Activated CD4-positive, alpha-beta T cell treated with anti-CD3 and anti-CD28 coated beads for 36 hours (primary cell): Measurements from ENCODE around the gene MAP10. TPM values are rescaled to one million over a fixed set of nuclear protein-coding genes. Genes with fewer than 3 reads are reported as not detected.

Experiments used
- ATAC-seq: fragments of 200-7000 bp; cut with Tn5 transposase; one replicate; pipeline ENCODE4 v1.10.0; 2021; ENCODE audit warnings: mild to moderate bottlenecking, moderate library complexity
- CTCF ChIA-PET: fragments of 350-600 bp; sonication (Branson Sonifier 250); formaldehyde crosslinking; loops from one replicate; lab custom pipeline; 2021; ENCODE audit warnings: antibody characterized with exemption; lab: Charles Lee
- POLR2A ChIA-PET: fragments of 350-600 bp; sonication (Branson Sonifier 250); formaldehyde crosslinking; loops from one replicate; lab custom pipeline; 2021; ENCODE audit warnings: antibody characterized with exemption, inconsistent platforms; lab: Charles Lee
- DNase-seq: peaks from one replicate; pipeline ENCODE4 v3.0.0-alpha.2; 2020
- H3K27ac Mint-ChIP-seq: one replicate; pipeline ENCODE4 v1.8.0; 2021; ENCODE audit warnings: mixed read lengths
- H3K27me3 Mint-ChIP-seq: one replicate; pipeline ENCODE4 v1.8.0; 2021; ENCODE audit warnings: mixed read lengths
- H3K36me3 Mint-ChIP-seq: one replicate; pipeline ENCODE4 v1.8.0; 2021; ENCODE audit warnings: low read depth, mixed read lengths
- H3K4me1 Mint-ChIP-seq: one replicate; pipeline ENCODE4 v1.8.0; 2021; ENCODE audit warnings: mixed read lengths
- H3K4me3 Mint-ChIP-seq: one replicate; pipeline ENCODE4 v1.8.0; 2021; ENCODE audit warnings: mild to moderate bottlenecking, moderate library complexity, mixed read lengths
- H3K9me3 Mint-ChIP-seq: one replicate; pipeline ENCODE4 v1.8.0; 2021; ENCODE audit warnings: low read depth, mixed read lengths
- intact Hi-C, 2 experiments: fragments of 100-400 bp; cut with DNase I in 1 of 2; cut with micrococcal nuclease in 1 of 2; formaldehyde crosslinking; loops; one replicate each; pipeline versions ENCODE4 v1.14.2 to v1.15.1; 2022 to 2024; cut with DNase I, micrococcal nuclease
- total RNA-seq, 2 experiments: library from RNA; stranded (reverse); gene quantifications; one replicate each; pipeline ENCODE4 v1.2.3, GENCODE V29; 2021

MAP10 gene
- total RNA-seq, 2 experiments from 2014 or later: 1.4 to 1.5 TPM

GRCh38 chr1:232806186-232806510, 932 bp downstream of the MAP10 start:
- ChIA-PET POLR2A (no interaction called here), CTCF (no interaction called here)
- DNase-seq: no peak
- Mint-ChIP-seq H3K9me3 (peaks cover 27% of the 10 kb centered on the region), H3K36me3 (peaks cover 14% of the 10 kb centered on the region), H3K4me1 (peaks cover 23% of the 10 kb centered on the region), H3K27me3 (peaks cover 2% of the 10 kb centered on the region), H3K27ac (no peak overlapping the region), H3K4me3 (peak overlapping the region; percentile 79)
- ATAC-seq: no peak
- intact Hi-C loops: loop anchor here in 1 of 2 experiments (10.0 kb wide), 2 partner anchors 139 to 171 kb away; partner anchors contain the start of gene SIPA1L2

- intact Hi-C loops: no loop called here
- Mint-ChIP-seq H3K27ac (no peak overlapping the region), H3K4me1 (peaks cover 12% of the 10 kb centered on the region), H3K36me3 (peaks cover 10% of the 10 kb centered on the region), H3K27me3 (no peaks in the 10 kb centered on the region), H3K4me3 (no peak overlapping the region), H3K9me3 (peaks cover 37% of the 10 kb centered on the region)
- ChIA-PET CTCF (interaction anchor here (0.9 to 1.4 kb wide), 2 partner anchors 10 to 18 kb away, joined by 3 to 4 read pairs; no protein-coding TSS in a partner anchor), POLR2A (no interaction called here)
- no peak for ATAC-seq
- no peak for DNase-seq
Observed at GRCh38 chr1:232810856-232811255, 5.6 kb downstream of the MAP10 start.

GRCh38 chr1:232812560-232812959, 7.3 kb downstream of the MAP10 start:
- POLR2A ChIA-PET: no interaction called here
- no peak for ATAC-seq

GRCh38 chr1:232813097-232813496, 7.9 kb downstream of the MAP10 start:
- Mint-ChIP-seq H3K27ac (no peak overlapping the region), H3K36me3 (no peaks in the 10 kb centered on the region), H3K4me3 (no peak overlapping the region), H3K4me1 (no peaks in the 10 kb centered on the region), H3K9me3 (peaks cover 19% of the 10 kb centered on the region), H3K27me3 (no peaks in the 10 kb centered on the region)
- POLR2A ChIA-PET: no interaction called here
- DNase-seq (no peak), ATAC-seq (no peak)
- intact Hi-C loops: no loop called here
- CTCF ChIA-PET: no interaction called here

More at GRCh38 chr1:232812560-232812959, 7.3 kb downstream of the MAP10 start:
- Mint-ChIP-seq H3K36me3 (peaks cover 2% of the 10 kb centered on the region), H3K27ac (no peak overlapping the region), H3K9me3 (peaks cover 22% of the 10 kb centered on the region), H3K27me3 (no peaks in the 10 kb centered on the region), H3K4me1 (no peaks in the 10 kb centered on the region), H3K4me3 (no peak overlapping the region)
- no peak for DNase-seq
- intact Hi-C loops: no loop called here
- CTCF ChIA-PET: no interaction called here

GRCh38 chr1:232813760-232814159, 8.5 kb downstream of the MAP10 start:
- ChIA-PET CTCF (interaction anchor here (0.6 kb wide), 2 partner anchors 83 to 329 kb away, joined by 3 read pairs; no protein-coding TSS in a partner anchor), POLR2A (no interaction called here)
- no peak overlapping the region for H3K4me3 Mint-ChIP-seq
- intact Hi-C loops: no loop called here
- no peaks in the 10 kb centered on the region for H3K27me3 Mint-ChIP-seq
- H3K9me3 Mint-ChIP-seq: peaks cover 19% of the 10 kb centered on the region
- DNase-seq (no peak), ATAC-seq (no peak)
- H3K27ac Mint-ChIP-seq: no peak overlapping the region
- no peaks in the 10 kb centered on the region for H3K36me3 Mint-ChIP-seq
- no peaks in the 10 kb centered on the region for H3K4me1 Mint-ChIP-seq

- Mint-ChIP-seq H3K27me3 (peaks cover 2% of the 10 kb centered on the region), H3K27ac (no peak overlapping the region), H3K4me1 (no peaks in the 10 kb centered on the region), H3K9me3 (peaks cover 9% of the 10 kb centered on the region), H3K4me3 (no peak overlapping the region), H3K36me3 (no peaks in the 10 kb centered on the region)
- ATAC-seq (no peak), DNase-seq (no peak)
- CTCF ChIA-PET: no interaction called here
- intact Hi-C loops: no loop called here
- POLR2A ChIA-PET: no interaction called here
Observed at GRCh38 chr1:232816324-232816723, 11.1 kb downstream of the MAP10 start.

GRCh38 chr1:232818040-232818439, 12.8 kb downstream of the MAP10 start:
- Mint-ChIP-seq H3K9me3 (no peaks in the 10 kb centered on the region), H3K4me1 (no peaks in the 10 kb centered on the region), H3K36me3 (no peaks in the 10 kb centered on the region), H3K4me3 (no peak overlapping the region), H3K27me3 (peaks cover 2% of the 10 kb centered on the region), H3K27ac (no peak overlapping the region)
- POLR2A ChIA-PET: no interaction called here
- ATAC-seq (no peak), DNase-seq (no peak)
- intact Hi-C loops: no loop called here
- CTCF ChIA-PET: interaction anchor here (0.7 kb wide), 1 partner anchor 322 kb away, joined by 3 read pairs; no protein-coding TSS in a partner anchor

- ChIA-PET CTCF (no interaction called here), POLR2A (no interaction called here)
- ATAC-seq: no peak
- H3K27me3 Mint-ChIP-seq: peaks cover 2% of the 10 kb centered on the region
- no peaks in the 10 kb centered on the region for H3K4me1 Mint-ChIP-seq
- H3K9me3 Mint-ChIP-seq: no peaks in the 10 kb centered on the region
- no peaks in the 10 kb centered on the region for H3K36me3 Mint-ChIP-seq
- no peak overlapping the region for H3K4me3 Mint-ChIP-seq
- no peak overlapping the region for H3K27ac Mint-ChIP-seq
- no peak for DNase-seq
- intact Hi-C loops: no loop called here
Observed at GRCh38 chr1:232820431-232820830, 15.2 kb downstream of the MAP10 start.

GRCh38 chr1:232822530-232822929, 17.3 kb downstream of the MAP10 start:
- POLR2A ChIA-PET: no interaction called here
- Mint-ChIP-seq H3K27ac (no peak overlapping the region), H3K4me3 (no peak overlapping the region), H3K36me3 (no peaks in the 10 kb centered on the region), H3K9me3 (no peaks in the 10 kb centered on the region), H3K27me3 (peaks cover 2% of the 10 kb centered on the region), H3K4me1 (no peaks in the 10 kb centered on the region)
- no peak for ATAC-seq
- DNase-seq: no peak
- intact Hi-C loops: no loop called here
- CTCF ChIA-PET: interaction anchor here (0.8 kb wide), 1 partner anchor 26 kb away, joined by 3 read pairs; no protein-coding TSS in a partner anchor

- intact Hi-C loops: no loop called here
- H3K4me3 Mint-ChIP-seq: no peak overlapping the region
- CTCF ChIA-PET: no interaction called here
- POLR2A ChIA-PET: no interaction called here
- DNase-seq (no peak), ATAC-seq (no peak)
- H3K4me1 Mint-ChIP-seq: no peaks in the 10 kb centered on the region
- peaks cover 3% of the 10 kb centered on the region for H3K27me3 Mint-ChIP-seq
- H3K27ac Mint-ChIP-seq: no peak overlapping the region
- H3K36me3 Mint-ChIP-seq: no peaks in the 10 kb centered on the region
- no peaks in the 10 kb centered on the region for H3K9me3 Mint-ChIP-seq
Observed at GRCh38 chr1:232826318-232826717, 21.1 kb downstream of the MAP10 start.

- peaks cover 5% of the 10 kb centered on the region for H3K4me1 Mint-ChIP-seq
- H3K4me3 Mint-ChIP-seq: no peak overlapping the region
- ChIA-PET CTCF (no interaction called here), POLR2A (no interaction called here)
- no peak overlapping the region for H3K27ac Mint-ChIP-seq
- ATAC-seq (no peak), DNase-seq (no peak)
- H3K9me3 Mint-ChIP-seq: no peaks in the 10 kb centered on the region
- intact Hi-C loops: no loop called here
- no peaks in the 10 kb centered on the region for H3K36me3 Mint-ChIP-seq
- peaks cover 6% of the 10 kb centered on the region for H3K27me3 Mint-ChIP-seq
Observed at GRCh38 chr1:232830661-232831060, 25.4 kb downstream of the MAP10 start.

GRCh38 chr1:232831895-232832294, 26.7 kb downstream of the MAP10 start:
- intact Hi-C loops: no loop called here
- H3K27ac Mint-ChIP-seq: no peak overlapping the region
- H3K9me3 Mint-ChIP-seq: no peaks in the 10 kb centered on the region
- DNase-seq (no peak), ATAC-seq (no peak)
- peaks cover 6% of the 10 kb centered on the region for H3K27me3 Mint-ChIP-seq
- ChIA-PET POLR2A (no interaction called here), CTCF (no interaction called here)
- H3K4me3 Mint-ChIP-seq: no peak overlapping the region
- peaks cover 5% of the 10 kb centered on the region for H3K4me1 Mint-ChIP-seq
- H3K36me3 Mint-ChIP-seq: no peaks in the 10 kb centered on the region
